AG04450 (cell line): ENCODE measurements around the gene SHISA5. TPM values are rescaled to one million over a fixed set of nuclear protein-coding genes. Genes with fewer than 3 reads are reported as not detected.
"Not testable (repeated sequence)": the region's sequence is repeated elsewhere in the genome, so short reads cannot be mapped to it uniquely, and the experiment has no call there.

Experiments
- CTCF ChIA-PET: fragments of 300-600, 350-600 bp; formaldehyde crosslinking; extraction: SDS; loops from one replicate; lab custom pipeline; 2022; ENCODE audit warnings: antibody characterized with exemption, inconsistent platforms; lab: Charles Lee
- POLR2A ChIA-PET: fragments of 350-600 bp; formaldehyde crosslinking; extraction: SDS; loops from one replicate; lab custom pipeline; 2021; ENCODE audit warnings: antibody characterized with exemption, inconsistent platforms; lab: Yijun Ruan, JAX
- DNase-seq: peaks from one replicate; pipeline ENCODE4 v3.0.0-alpha.2; 2011; ENCODE audit warnings: low read depth, low spot score
- H3K27ac ChIP-seq: one replicate; pipeline ENCODE4 v1.5.1; 2012; ENCODE audit warnings: low read depth, low read length, control low read depth
- H3K27me3 ChIP-seq: one replicate; pipeline ENCODE4 v1.6.0; 2012; ENCODE audit warnings: low read length; ENCODE audit not compliant: control insufficient read depth, insufficient read depth
- H3K4me3 ChIP-seq: 2 replicates; pipeline ENCODE4 v1.5.1; 2011; ENCODE audit warnings: mild to moderate bottlenecking, low read depth, low read length, control low read depth
- H3K9me3 ChIP-seq: 2 replicates; pipeline ENCODE4 v1.5.1; 2012; ENCODE audit warnings: low read length; ENCODE audit not compliant: control insufficient read depth, insufficient read depth
- polyA plus RNA-seq: library from polyadenylated mRNA; depleted of rRNA; stranded (reverse); fragments of >200 nt; gene quantifications from 2 replicates; pipeline ENCODE4 v1.2.3, GENCODE V29; 2011
- TF ChIP-seq, protein P1 (sequence below): IDR thresholded peaks from 2 replicates; pipeline ENCODE4 v1.5.1; 2011; ENCODE audit warnings: low read depth, low read length, control low read depth, inconsistent platforms

The SHISA5 gene
- polyA plus RNA-seq, 1 experiment = 124 TPM

- TF ChIP-seq, protein P1, sequence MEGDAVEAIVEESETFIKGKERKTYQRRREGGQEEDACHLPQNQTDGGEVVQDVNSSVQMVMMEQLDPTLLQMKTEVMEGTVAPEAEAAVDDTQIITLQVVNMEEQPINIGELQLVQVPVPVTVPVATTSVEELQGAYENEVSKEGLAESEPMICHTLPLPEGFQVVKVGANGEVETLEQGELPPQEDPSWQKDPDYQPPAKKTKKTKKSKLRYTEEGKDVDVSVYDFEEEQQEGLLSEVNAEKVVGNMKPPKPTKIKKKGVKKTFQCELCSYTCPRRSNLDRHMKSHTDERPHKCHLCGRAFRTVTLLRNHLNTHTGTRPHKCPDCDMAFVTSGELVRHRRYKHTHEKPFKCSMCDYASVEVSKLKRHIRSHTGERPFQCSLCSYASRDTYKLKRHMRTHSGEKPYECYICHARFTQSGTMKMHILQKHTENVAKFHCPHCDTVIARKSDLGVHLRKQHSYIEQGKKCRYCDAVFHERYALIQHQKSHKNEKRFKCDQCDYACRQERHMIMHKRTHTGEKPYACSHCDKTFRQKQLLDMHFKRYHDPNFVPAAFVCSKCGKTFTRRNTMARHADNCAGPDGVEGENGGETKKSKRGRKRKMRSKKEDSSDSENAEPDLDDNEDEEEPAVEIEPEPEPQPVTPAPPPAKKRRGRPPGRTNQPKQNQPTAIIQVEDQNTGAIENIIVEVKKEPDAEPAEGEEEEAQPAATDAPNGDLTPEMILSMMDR = no peak
- no peak overlapping the region for H3K4me3 ChIP-seq
- no peaks in the 10 kb centered on the region for H3K27me3 ChIP-seq
- H3K27ac ChIP-seq = no peak overlapping the region
- no peaks in the 10 kb centered on the region for H3K9me3 ChIP-seq
- ChIA-PET CTCF (interaction anchor here (1.3 kb wide), 1 partner anchor 16 kb away, joined by 3 read pairs; no protein-coding TSS in a partner anchor), POLR2A (interaction anchor here (0.6 kb wide), 1 partner anchor 24 kb away, joined by 3 read pairs; no protein-coding TSS in a partner anchor)
- DNase-seq = no peak
These were observed 29.0 kb upstream of the SHISA5 start for GRCh38 chr3:48532977-48533337.

- H3K4me3 ChIP-seq = no peak overlapping the region
- no peaks in the 10 kb centered on the region for H3K27me3 ChIP-seq
- TF ChIP-seq, protein P1 = no peak
- no peak overlapping the region for H3K27ac ChIP-seq
- H3K9me3 ChIP-seq = no peaks in the 10 kb centered on the region
- no peak for DNase-seq
- POLR2A ChIA-PET = no interaction called here
- CTCF ChIA-PET = interaction anchor here (1.3 kb wide), 1 partner anchor 17 kb away, joined by 3 read pairs; no protein-coding TSS in a partner anchor
These were observed 28.4 kb upstream of the SHISA5 start for GRCh38 chr3:48532271-48532976.

- DNase-seq, H3K27ac ChIP-seq, H3K9me3 ChIP-seq, H3K27me3 ChIP-seq, H3K4me3 ChIP-seq, POLR2A ChIA-PET: not testable (repeated sequence)
- CTCF ChIA-PET = interaction anchor here (2.1 to 2.8 kb wide), 2 partner anchors 18 to 95 kb away, joined by 8 to 13 read pairs; no protein-coding TSS in a partner anchor
These were observed 26.7 kb upstream of the SHISA5 start for GRCh38 chr3:48530701-48531100.

DNA sequence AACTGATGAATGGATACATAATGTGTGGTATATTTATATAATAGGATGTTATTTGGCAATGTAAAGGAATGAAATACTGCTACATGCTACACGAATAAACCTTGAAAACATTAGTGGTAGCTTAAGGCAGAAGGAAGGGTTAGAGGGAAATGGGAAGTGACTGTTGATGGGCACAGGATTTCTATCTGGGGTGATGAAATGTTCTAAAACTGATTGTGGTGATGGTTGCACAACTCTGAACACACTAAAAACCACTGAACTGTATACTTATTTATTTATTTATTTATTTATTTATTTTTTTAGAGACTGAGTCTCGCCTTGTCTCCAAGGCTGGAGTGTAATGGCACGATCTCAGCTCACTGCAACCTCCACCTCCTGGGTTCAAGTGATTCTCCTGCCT is 24.8 kb upstream of the SHISA5 start:
- no peak overlapping the region for H3K4me3 ChIP-seq
- CTCF ChIA-PET = interaction anchor here (0.9 to 2.8 kb wide), 3 partner anchors 12 to 93 kb away, joined by 3 to 13 read pairs (median 4); no protein-coding TSS in a partner anchor
- no peaks in the 10 kb centered on the region for H3K9me3 ChIP-seq
- no peaks in the 10 kb centered on the region for H3K27me3 ChIP-seq
- DNase-seq = no peak
- no peak overlapping the region for H3K27ac ChIP-seq
- TF ChIP-seq, protein P1 = no peak
- POLR2A ChIA-PET = no interaction called here

DNA sequence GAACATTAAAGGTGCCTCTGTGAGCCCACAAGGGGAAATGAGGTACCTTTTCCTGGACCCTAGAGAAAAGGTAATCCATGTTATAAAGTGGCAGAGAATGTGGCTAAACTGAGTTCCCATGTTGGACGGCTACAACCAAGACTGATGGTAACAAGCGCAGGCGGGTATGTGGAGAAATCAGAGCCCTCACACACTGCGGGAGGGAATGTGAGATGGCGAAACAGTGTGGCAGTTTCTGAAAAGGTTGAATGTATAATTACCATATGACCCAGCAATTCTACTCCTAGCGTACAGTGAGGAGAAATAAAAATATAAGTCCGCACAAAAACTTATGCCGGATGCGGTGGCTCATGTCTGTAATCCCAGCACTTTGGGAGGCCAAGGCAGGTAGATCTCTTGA is 24.1 kb upstream of the SHISA5 start:
- TF ChIP-seq, protein P1 = no peak
- H3K4me3 ChIP-seq = no peak overlapping the region
- H3K27ac ChIP-seq = no peak overlapping the region
- ChIA-PET CTCF (interaction anchor here (2.8 kb wide), 1 partner anchor 92 kb away, joined by 13 read pairs; no protein-coding TSS in a partner anchor), POLR2A (no interaction called here)
- no peaks in the 10 kb centered on the region for H3K9me3 ChIP-seq
- DNase-seq = no peak
- H3K27me3 ChIP-seq = no peaks in the 10 kb centered on the region
